Measurements from ENCODE around the gene CPEB1. TPM values are rescaled to one million over a fixed set of nuclear protein-coding genes. Genes with fewer than 3 reads are reported as not detected.

The CPEB1 gene
- total and polyA plus RNA-seq, 2 donors from 2014 or later = 1.4 to 1.6 TPM

GRCh38 chr15:82572311-82572710, 74.9 kb downstream of the CPEB1 start:
- H3K36me3 ChIP-seq (ENCODE audit: control insufficient read depth in 2 of 3, insufficient read depth in 3 of 3, low read length in 3 of 3) = no peaks in the 10 kb centered on the region
- peaks cover 0 to 4% (median 0%) of the 10 kb centered on the region in 3 donors for H3K4me1 ChIP-seq (ENCODE audit: control insufficient read depth in 2 of 3, insufficient read depth in 2 of 3, low read depth in 1 of 3, low read length in 3 of 3)
- no peak overlapping the region for H3K9ac ChIP-seq (ENCODE audit: low read length in 3 of 3)
- no peak for TF ChIP-seq CTCF (IDR thresholded peaks at IDR 0.05; ENCODE audit: borderline replicate concordance, extremely low read depth, insufficient read depth)
- FAIRE-seq (no peak), DNase-seq (no peak)
- intact Hi-C loops (cut with DNase I) = no loop called here
- H3K9me3 ChIP-seq (ENCODE audit: control insufficient read depth in 2 of 3, insufficient read depth in 1 of 3, low read length in 3 of 3) = no peaks in the 10 kb centered on the region
- no peak overlapping the region for H3K27ac ChIP-seq (ENCODE audit: low read depth in 2 of 2, low read length in 2 of 2)
- H3K27me3 ChIP-seq (ENCODE audit: control insufficient read depth, insufficient read depth, low read length) = no peaks in the 10 kb centered on the region
- no peak overlapping the region for H3K4me3 ChIP-seq (ENCODE audit: low read length in 3 of 3)

- FAIRE-seq (no peak), DNase-seq (peak; percentile 74 to 89 (median 79))
- Histone ChIP-seq H3K36me3 (ENCODE audit: control insufficient read depth in 2 of 3, insufficient read depth in 3 of 3, low read length in 3 of 3) (no peaks in the 10 kb centered on the region), H3K9me3 (ENCODE audit: control insufficient read depth in 2 of 3, insufficient read depth in 1 of 3, low read length in 3 of 3) (no peaks in the 10 kb centered on the region), H3K4me1 (ENCODE audit: control insufficient read depth in 2 of 3, insufficient read depth in 2 of 3, low read depth in 1 of 3, low read length in 3 of 3) (peaks cover 0 to 4% (median 0%) of the 10 kb centered on the region in 3 donors), H3K27me3 (ENCODE audit: control insufficient read depth, insufficient read depth, low read length) (no peaks in the 10 kb centered on the region), H3K27ac (ENCODE audit: low read depth in 2 of 2, low read length in 2 of 2) (no peak overlapping the region), H3K9ac (ENCODE audit: low read length in 3 of 3) (no peak overlapping the region), H3K4me3 (ENCODE audit: low read length in 3 of 3) (peak overlapping the region in 2 of 3 donors; percentile 28 to 37)
- no peak for TF ChIP-seq CTCF (IDR thresholded peaks at IDR 0.05; ENCODE audit: borderline replicate concordance, extremely low read depth, insufficient read depth)
- intact Hi-C loops (cut with DNase I) = no loop called here
Observed at GRCh38 chr15:82571722-82572222, 75.4 kb downstream of the CPEB1 start.

- H3K27ac ChIP-seq (ENCODE audit: low read depth in 2 of 2, low read length in 2 of 2) = no peak overlapping the region
Observed at GRCh38 chr15:82570721-82571508, 76.2 kb downstream of the CPEB1 start.

More at GRCh38 chr15:82570721-82571508, 76.2 kb downstream of the CPEB1 start:
- Histone ChIP-seq H3K36me3 (ENCODE audit: control insufficient read depth in 2 of 3, insufficient read depth in 3 of 3, low read length in 3 of 3) (no peaks in the 10 kb centered on the region), H3K4me3 (ENCODE audit: low read length in 3 of 3) (no peak overlapping the region), H3K9ac (ENCODE audit: low read length in 3 of 3) (no peak overlapping the region), H3K4me1 (ENCODE audit: control insufficient read depth in 2 of 3, insufficient read depth in 2 of 3, low read depth in 1 of 3, low read length in 3 of 3) (peaks cover 0 to 4% (median 0%) of the 10 kb centered on the region in 3 donors), H3K27me3 (ENCODE audit: control insufficient read depth, insufficient read depth, low read length) (no peaks in the 10 kb centered on the region), H3K9me3 (ENCODE audit: control insufficient read depth in 2 of 3, insufficient read depth in 1 of 3, low read length in 3 of 3) (no peaks in the 10 kb centered on the region)
- DNase-seq (no peak), FAIRE-seq (no peak)
- TF ChIP-seq CTCF (IDR thresholded peaks at IDR 0.05; ENCODE audit: borderline replicate concordance, extremely low read depth, insufficient read depth) = no peak
- intact Hi-C loops (cut with DNase I) = no loop called here
